ENCODE data around the gene ZNF274. TPM values are rescaled to one million over a fixed set of nuclear protein-coding genes. Genes with fewer than 3 reads are reported as not detected.

The ZNF274 gene
- total and polyA plus RNA-seq, 4 experiments from 2014 or later, result 26.8 to 77.1 (median 55.9) TPM

DNA sequence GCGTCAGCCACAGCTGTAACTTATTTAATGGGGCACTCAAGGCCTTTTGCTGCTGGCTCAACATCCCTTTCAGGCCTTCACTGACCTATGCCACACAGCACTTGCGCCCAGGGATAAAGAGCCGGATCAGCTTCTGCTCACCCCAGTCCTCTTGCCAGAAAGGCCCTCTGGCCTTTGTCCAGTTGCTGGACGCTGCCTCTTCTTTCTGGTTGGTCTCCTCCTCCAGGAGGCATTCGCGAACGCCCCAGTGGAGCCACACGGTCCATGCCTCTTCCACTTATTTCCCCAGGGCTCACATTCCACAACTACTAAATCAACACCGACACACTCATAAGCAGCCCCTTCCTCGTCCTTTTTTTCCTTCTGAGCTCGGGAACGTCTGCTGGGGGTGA is 28.6 kb upstream of the ZNF274 start:
- H3K27ac ChIP-seq (ENCODE audit: low read depth, low read length), result peak overlapping the region; percentile 80
- H3K27me3 Mint-ChIP-seq, result no peaks in the 10 kb centered on the region

GRCh38 chr19:58154679-58155648 is 27.9 kb upstream of the ZNF274 start:
- peaks cover 0 to 7% of the 10 kb centered on the region in 2 donors for H3K36me3 Mint-ChIP-seq
- Histone ChIP-seq H3K9me3 (ENCODE audit: control insufficient read depth in 1 of 2, low read length in 2 of 2) (no peaks in the 10 kb centered on the region), H3K36me3 (ENCODE audit: insufficient read depth, low read length) (no peaks in the 10 kb centered on the region), H3K27ac (ENCODE audit: low read depth, low read length) (peak overlapping the region; percentile 80), H3K4me3 (ENCODE audit: low read length in 2 of 2) (peak overlapping the region; percentile 88), H3K4me1 (ENCODE audit: insufficient read depth, low read length) (peaks cover 16% of the 10 kb centered on the region), H3K27me3 (ENCODE audit: insufficient read depth, low read length) (no peaks in the 10 kb centered on the region)
- ChIA-PET CTCF (ENCODE audit: partially characterized antibody) (interaction anchor here (0.6 to 1.4 kb wide), 7 partner anchors 11 to 748 kb away, joined by 3 to 10 read pairs (median 3); no protein-coding TSS in a partner anchor), POLR2A (ENCODE audit: partially characterized antibody) (interaction anchor here (0.8 to 1.9 kb wide), 2 partner anchors 29 to 152 kb away, joined by 5 to 7 read pairs; partner anchors contain the start of gene ZNF606)
- peak overlapping the region; percentile 41 to 85 (median 69) for H3K27ac Mint-ChIP-seq
- no peaks in the 10 kb centered on the region for H3K27me3 Mint-ChIP-seq
- H3K9me3 Mint-ChIP-seq, result peaks cover 0 to 24% (median under 1%) of the 10 kb centered on the region in 8 donors
- intact Hi-C loops (cut with micrococcal nuclease), result loop anchor here (1.0 to 10.0 kb wide), 8 partner anchors 28 to 1760 kb away; partner anchors contain the start of genes ZNF17, ZNF256, ZNF274 and ZNF416
- DNase-seq, result peak; percentile 92 to 99 (median 96)
- H3K4me1 Mint-ChIP-seq, result peaks cover 5 to 24% (median 10%) of the 10 kb centered on the region in 4 donors
- H3K4me3 Mint-ChIP-seq, result peak overlapping the region; percentile 71 to 89 (median 84)

More for the DNA sequence above, 28.6 kb upstream of the ZNF274 start:
- POLR2A ChIA-PET (ENCODE audit: partially characterized antibody), result interaction anchor here (0.8 to 1.9 kb wide), 2 partner anchors 30 to 152 kb away, joined by 5 to 7 read pairs; partner anchors contain the start of gene ZNF606
- H3K36me3 Mint-ChIP-seq, result peaks cover 0 to 12% of the 10 kb centered on the region in 2 donors
- peak overlapping the region; percentile 67 to 89 (median 80) for H3K4me3 Mint-ChIP-seq
- H3K36me3 ChIP-seq (ENCODE audit: insufficient read depth, low read length), result no peaks in the 10 kb centered on the region
- CTCF ChIA-PET (ENCODE audit: partially characterized antibody), result interaction anchor here (0.9 to 1.4 kb wide), 3 partner anchors 416 to 745 kb away, joined by 3 to 5 read pairs (median 3); no protein-coding TSS in a partner anchor
- no peaks in the 10 kb centered on the region for H3K27me3 ChIP-seq (ENCODE audit: insufficient read depth, low read length)
- H3K4me1 ChIP-seq (ENCODE audit: insufficient read depth, low read length), result peaks cover 23% of the 10 kb centered on the region
- H3K4me3 ChIP-seq (ENCODE audit: low read length in 2 of 2), result peak overlapping the region; percentile 88
- peak in 1 of 5 donors; percentile 6 for DNase-seq
- H3K9me3 Mint-ChIP-seq, result peaks cover 0 to 24% (median 0%) of the 10 kb centered on the region in 8 donors
- intact Hi-C loops (cut with micrococcal nuclease), result loop anchor here (2.0 to 10.0 kb wide), 4 partner anchors 29 to 1759 kb away; partner anchors contain the start of genes ZNF274, ZNF416, ZNF582 and ZNF606
- peak overlapping the region; percentile 14 to 87 (median 73) for H3K27ac Mint-ChIP-seq
- H3K9me3 ChIP-seq (ENCODE audit: control insufficient read depth in 1 of 2, low read length in 2 of 2), result no peaks in the 10 kb centered on the region
- H3K4me1 Mint-ChIP-seq, result peaks cover 9 to 31% (median 16%) of the 10 kb centered on the region in 4 donors

DNA sequence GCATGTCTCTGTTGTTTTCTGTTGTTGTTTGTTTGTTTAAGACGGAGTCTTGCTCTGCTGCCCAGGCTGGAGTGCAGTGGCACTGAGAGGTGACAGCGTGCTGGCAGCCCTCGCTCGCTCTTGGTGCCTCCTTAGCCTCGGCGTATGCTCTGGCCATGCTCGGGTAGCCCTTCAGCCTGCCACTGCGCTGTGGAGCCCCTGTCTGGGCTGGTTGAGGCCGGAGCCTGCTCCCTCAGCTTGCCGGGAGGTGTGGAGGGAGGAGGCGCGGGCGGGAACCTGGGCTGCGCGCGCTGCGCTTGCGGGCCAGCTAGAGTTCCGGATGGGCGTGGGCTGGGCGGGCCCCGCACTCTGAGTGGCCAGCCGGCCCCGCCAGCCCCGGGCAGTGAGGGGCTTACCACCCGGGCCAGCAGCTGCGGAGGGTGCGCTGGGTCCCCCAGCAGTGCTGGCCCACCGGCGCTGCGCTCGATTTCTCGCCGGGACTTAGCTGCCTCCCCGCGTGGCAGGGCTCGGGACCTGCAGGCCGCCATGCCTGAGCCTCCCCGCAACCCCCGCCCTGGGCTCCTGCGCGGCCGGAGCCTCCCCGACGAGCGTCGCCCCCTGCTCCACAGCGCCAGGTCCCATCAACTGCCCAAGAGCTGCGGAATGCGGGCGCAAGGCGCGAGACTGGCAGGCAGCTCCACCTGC is 25.7 kb upstream of the ZNF274 start:
- Histone ChIP-seq H3K27ac (ENCODE audit: low read depth, low read length) (no peak overlapping the region), H3K4me1 (ENCODE audit: insufficient read depth, low read length) (peaks cover 9% of the 10 kb centered on the region), H3K9me3 (ENCODE audit: control insufficient read depth in 1 of 2, low read length in 2 of 2) (peaks cover 0 to 3% of the 10 kb centered on the region in 2 donors), H3K36me3 (ENCODE audit: insufficient read depth, low read length) (no peaks in the 10 kb centered on the region), H3K27me3 (ENCODE audit: insufficient read depth, low read length) (no peaks in the 10 kb centered on the region), H3K4me3 (ENCODE audit: low read length in 2 of 2) (no peak overlapping the region)
- Mint-ChIP-seq H3K9me3 (peaks cover 0 to 33% (median 13%) of the 10 kb centered on the region in 8 donors), H3K27ac (peak overlapping the region in 1 of 7 donors; percentile 57), H3K36me3 (peaks cover 3 to 4% of the 10 kb centered on the region in 2 donors), H3K4me3 (no peak overlapping the region), H3K4me1 (peaks cover 0 to 9% (median 4%) of the 10 kb centered on the region in 4 donors), H3K27me3 (peaks cover 0 to 1% of the 10 kb centered on the region in 2 donors)
- intact Hi-C loops (cut with micrococcal nuclease), result loop anchor here (10.0 kb wide), 1 partner anchor 1762 kb away; the partner anchor contains the start of gene ZNF582
- no peak for DNase-seq
- ChIA-PET POLR2A (ENCODE audit: partially characterized antibody) (no interaction called here), CTCF (ENCODE audit: partially characterized antibody) (interaction anchor here (1.0 to 1.4 kb wide), 3 partner anchors 8 to 751 kb away, joined by 3 to 4 read pairs (median 3); partner anchors contain the start of gene ZNF274)

GRCh38 chr19:58166268-58166667 is 16.6 kb upstream of the ZNF274 start:
- peaks cover 7 to 50% of the 10 kb centered on the region in 2 donors for H3K9me3 ChIP-seq (ENCODE audit: control insufficient read depth in 1 of 2, low read length in 2 of 2)
- H3K9me3 Mint-ChIP-seq, result peaks cover 5 to 92% (median 78%) of the 10 kb centered on the region in 8 donors
- no peak overlapping the region for H3K27ac ChIP-seq (ENCODE audit: low read depth, low read length)
- ChIA-PET POLR2A (ENCODE audit: partially characterized antibody) (no interaction called here), CTCF (ENCODE audit: partially characterized antibody) (interaction anchor here (0.8 kb wide), 1 partner anchor 10 kb away, joined by 3 read pairs; no protein-coding TSS in a partner anchor)
- no peak overlapping the region for H3K4me3 ChIP-seq (ENCODE audit: low read length in 2 of 2)
- H3K36me3 ChIP-seq (ENCODE audit: insufficient read depth, low read length), result no peaks in the 10 kb centered on the region
- peaks cover 18 to 32% of the 10 kb centered on the region in 2 donors for H3K36me3 Mint-ChIP-seq
- no peaks in the 10 kb centered on the region for H3K27me3 ChIP-seq (ENCODE audit: insufficient read depth, low read length)
- no peaks in the 10 kb centered on the region for H3K4me1 ChIP-seq (ENCODE audit: insufficient read depth, low read length)
- H3K27ac Mint-ChIP-seq, result no peak overlapping the region
- DNase-seq, result no peak
- no peak overlapping the region for H3K4me3 Mint-ChIP-seq
- H3K4me1 Mint-ChIP-seq, result no peaks in the 10 kb centered on the region
- intact Hi-C loops (cut with micrococcal nuclease), result no loop called here
- peaks cover 0 to 1% of the 10 kb centered on the region in 2 donors for H3K27me3 Mint-ChIP-seq

DNA sequence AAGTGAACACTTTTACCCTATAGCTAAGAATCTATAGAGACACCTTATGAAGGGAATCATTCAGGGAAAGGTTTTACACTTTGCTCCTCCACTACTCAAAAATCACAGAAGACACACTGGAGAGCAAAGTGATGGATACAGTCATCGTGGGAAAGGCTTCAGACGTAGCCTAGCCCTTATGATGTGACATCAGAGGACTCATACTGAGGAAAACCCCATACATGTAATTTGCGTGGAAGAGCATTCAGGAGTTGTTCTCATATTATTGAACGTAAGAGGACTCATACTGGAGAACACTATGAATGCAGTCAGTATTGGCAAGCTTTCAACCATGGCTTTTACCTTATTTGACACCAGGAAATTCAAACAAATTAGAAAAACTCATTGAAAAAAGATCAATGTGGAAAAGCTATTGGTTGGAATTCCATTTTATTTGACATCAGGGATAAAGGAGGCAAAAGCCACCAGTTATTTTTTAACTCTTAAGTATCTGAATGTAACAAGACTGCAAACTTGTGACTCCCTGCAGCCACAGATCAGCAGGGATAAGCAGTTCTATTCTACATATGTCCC is 16.1 kb upstream of the ZNF274 start:
- no peak overlapping the region for H3K27ac ChIP-seq (ENCODE audit: low read depth, low read length)
- intact Hi-C loops (cut with micrococcal nuclease), result no loop called here
- H3K27me3 ChIP-seq (ENCODE audit: insufficient read depth, low read length), result no peaks in the 10 kb centered on the region
- no peaks in the 10 kb centered on the region for H3K36me3 ChIP-seq (ENCODE audit: insufficient read depth, low read length)
- peaks cover 0 to under 1% of the 10 kb centered on the region in 2 donors for H3K27me3 Mint-ChIP-seq
- H3K9me3 ChIP-seq (ENCODE audit: control insufficient read depth in 1 of 2, low read length in 2 of 2), result peaks cover 7 to 47% of the 10 kb centered on the region in 2 donors
- H3K4me3 ChIP-seq (ENCODE audit: low read length in 2 of 2), result peak overlapping the region in 1 of 2 donors; percentile 1
- CTCF ChIA-PET (ENCODE audit: partially characterized antibody), result no interaction called here
- peaks cover 16 to 32% of the 10 kb centered on the region in 2 donors for H3K36me3 Mint-ChIP-seq
- no peak overlapping the region for H3K4me3 Mint-ChIP-seq
- no peak for DNase-seq
- POLR2A ChIA-PET (ENCODE audit: partially characterized antibody), result no interaction called here
- no peaks in the 10 kb centered on the region for H3K4me1 ChIP-seq (ENCODE audit: insufficient read depth, low read length)
- H3K4me1 Mint-ChIP-seq, result no peaks in the 10 kb centered on the region
- H3K9me3 Mint-ChIP-seq, result peaks cover 5 to 93% (median 75%) of the 10 kb centered on the region in 8 donors
- H3K27ac Mint-ChIP-seq, result no peak overlapping the region

- Mint-ChIP-seq H3K9me3 (peaks cover 4 to 88% (median 68%) of the 10 kb centered on the region in 8 donors), H3K4me3 (no peak overlapping the region), H3K4me1 (no peaks in the 10 kb centered on the region), H3K27ac (no peak overlapping the region), H3K27me3 (peaks cover 0 to 1% of the 10 kb centered on the region in 2 donors), H3K36me3 (peaks cover 17 to 30% of the 10 kb centered on the region in 2 donors)
- Histone ChIP-seq H3K27me3 (ENCODE audit: insufficient read depth, low read length) (no peaks in the 10 kb centered on the region), H3K36me3 (ENCODE audit: insufficient read depth, low read length) (no peaks in the 10 kb centered on the region), H3K9me3 (ENCODE audit: control insufficient read depth in 1 of 2, low read length in 2 of 2) (peaks cover 13 to 37% of the 10 kb centered on the region in 2 donors), H3K4me1 (ENCODE audit: insufficient read depth, low read length) (no peaks in the 10 kb centered on the region), H3K27ac (ENCODE audit: low read depth, low read length) (no peak overlapping the region), H3K4me3 (ENCODE audit: low read length in 2 of 2) (no peak overlapping the region)
- POLR2A ChIA-PET (ENCODE audit: partially characterized antibody), result no interaction called here
- no peak for DNase-seq
- CTCF ChIA-PET (ENCODE audit: partially characterized antibody), result interaction anchor here (0.7 kb wide), 2 partner anchors 950 to 1554 kb away, joined by 3 to 4 read pairs; no protein-coding TSS in a partner anchor
- intact Hi-C loops (cut with micrococcal nuclease), result no loop called here
Observed at GRCh38 chr19:58170860-58171259, 12.0 kb upstream of the ZNF274 start.
